Fibroblast of lung (primary cell): Measurements from ENCODE around the gene TNIP1. TPM values are rescaled to one million over a fixed set of nuclear protein-coding genes. Genes with fewer than 3 reads are reported as not detected.

Experiments used
- DNase-seq, 2 donors: peaks; one replicate each; pipeline versions ENCODE4 v3.0.0 to v3.0.0-alpha.2; 2010; ENCODE audit warnings: low read depth in 2 of 2
- H2AFZ ChIP-seq: 2 replicates; pipeline ENCODE4 v1.5.1; 2012; ENCODE audit warnings: low read length, control low read depth, inconsistent platforms
- H3K27ac ChIP-seq: 2 replicates; pipeline ENCODE4 v1.5.1; 2011; ENCODE audit warnings: low read length, control low read depth; ENCODE audit not compliant: insufficient read depth
- H3K27me3 ChIP-seq: 2 replicates; pipeline ENCODE4 v1.5.1; 2011; ENCODE audit warnings: mild to moderate bottlenecking, low read length; ENCODE audit not compliant: control insufficient read depth, insufficient read depth
- H3K36me3 ChIP-seq: 2 replicates; pipeline ENCODE4 v1.5.1; 2011; ENCODE audit warnings: low read length; ENCODE audit not compliant: control insufficient read depth, insufficient read depth
- H3K4me1 ChIP-seq: 2 replicates; pipeline ENCODE4 v1.5.1; 2011; ENCODE audit warnings: low read length; ENCODE audit not compliant: control insufficient read depth, insufficient read depth; ENCODE audit errors: extremely low read depth
- H3K4me2 ChIP-seq: 2 replicates; pipeline ENCODE4 v1.5.1; 2011; ENCODE audit warnings: low read length, control low read depth; ENCODE audit not compliant: insufficient read depth; ENCODE audit errors: extremely low read depth
- H3K4me3 ChIP-seq, 4 experiments: fragments of 200-600 bp in 1 of 4; sonication (generic) in 1 of 4; replicated peaks in 1 of 4; 2 replicates each; pipeline ENCODE4 v1.5.1; 2011 to 2016; ENCODE audit warnings: low read length in 4 of 4, low read depth in 3 of 4, mild to moderate bottlenecking in 3 of 4, control low read depth in 2 of 4, inconsistent platforms in 1 of 4, mixed read lengths in 1 of 4; ENCODE audit not compliant: insufficient read depth in 1 of 4; ENCODE audit errors: control extremely low read depth in 1 of 4
- H3K79me2 ChIP-seq: 2 replicates; pipeline ENCODE4 v1.5.1; 2012; ENCODE audit warnings: mild to moderate bottlenecking, low read length, inconsistent platforms; ENCODE audit not compliant: control insufficient read depth, insufficient read depth
- H3K9ac ChIP-seq: 2 replicates; pipeline ENCODE4 v1.5.1; 2011; ENCODE audit warnings: mild to moderate bottlenecking, low read length, control low read depth; ENCODE audit not compliant: insufficient read depth
- H3K9me3 ChIP-seq: 2 replicates; pipeline ENCODE4 v1.5.1; 2012; ENCODE audit warnings: low read depth, low read length; ENCODE audit not compliant: control insufficient read depth, insufficient read depth
- H4K20me1 ChIP-seq: 2 replicates; pipeline ENCODE4 v1.5.1; 2011; ENCODE audit warnings: low read length; ENCODE audit not compliant: control insufficient read depth, insufficient read depth; ENCODE audit errors: extremely low read depth
- CTCF ChIP-seq, 2 donors: IDR thresholded peaks in 1 of 2; conservative IDR thresholded peaks in 1 of 2; 1 replicate in 1 of 2; 2 replicates in 1 of 2; pipeline ENCODE4 v1.5.1; 2011 to 2012; ENCODE audit warnings: low read length in 2 of 2, control low read depth in 1 of 2, inconsistent platforms in 1 of 2, low read depth in 1 of 2, mild to moderate bottlenecking in 1 of 2
- EZH2 ChIP-seq: IDR thresholded peaks from 2 replicates; pipeline ENCODE4 v1.5.1; 2012; ENCODE audit warnings: low read length, control low read depth, mild to moderate bottlenecking; ENCODE audit errors: missing control alignments
- polyA plus RNA-seq, 2 donors: library from polyadenylated mRNA; depleted of rRNA in 1 of 2; stranded (reverse) in 1 of 2; unstranded in 1 of 2; fragments of >200 nt; gene quantifications; 2 replicates each; pipeline ENCODE4 v1.2.1, GENCODE V29; 2011 to 2012; ENCODE audit warnings: missing spikeins in 1 of 2
- total RNA-seq: library from RNA; depleted of rRNA; stranded (reverse); fragments of >200 nt; gene quantifications from 2 replicates; pipeline ENCODE4 v1.2.1, GENCODE V29; 2014

Gene TNIP1
- total and polyA plus RNA-seq, 2 donors (not counting 1 experiment from before 2014, with no cell fraction given), result 47.2 to 59.1 TPM

DNA sequence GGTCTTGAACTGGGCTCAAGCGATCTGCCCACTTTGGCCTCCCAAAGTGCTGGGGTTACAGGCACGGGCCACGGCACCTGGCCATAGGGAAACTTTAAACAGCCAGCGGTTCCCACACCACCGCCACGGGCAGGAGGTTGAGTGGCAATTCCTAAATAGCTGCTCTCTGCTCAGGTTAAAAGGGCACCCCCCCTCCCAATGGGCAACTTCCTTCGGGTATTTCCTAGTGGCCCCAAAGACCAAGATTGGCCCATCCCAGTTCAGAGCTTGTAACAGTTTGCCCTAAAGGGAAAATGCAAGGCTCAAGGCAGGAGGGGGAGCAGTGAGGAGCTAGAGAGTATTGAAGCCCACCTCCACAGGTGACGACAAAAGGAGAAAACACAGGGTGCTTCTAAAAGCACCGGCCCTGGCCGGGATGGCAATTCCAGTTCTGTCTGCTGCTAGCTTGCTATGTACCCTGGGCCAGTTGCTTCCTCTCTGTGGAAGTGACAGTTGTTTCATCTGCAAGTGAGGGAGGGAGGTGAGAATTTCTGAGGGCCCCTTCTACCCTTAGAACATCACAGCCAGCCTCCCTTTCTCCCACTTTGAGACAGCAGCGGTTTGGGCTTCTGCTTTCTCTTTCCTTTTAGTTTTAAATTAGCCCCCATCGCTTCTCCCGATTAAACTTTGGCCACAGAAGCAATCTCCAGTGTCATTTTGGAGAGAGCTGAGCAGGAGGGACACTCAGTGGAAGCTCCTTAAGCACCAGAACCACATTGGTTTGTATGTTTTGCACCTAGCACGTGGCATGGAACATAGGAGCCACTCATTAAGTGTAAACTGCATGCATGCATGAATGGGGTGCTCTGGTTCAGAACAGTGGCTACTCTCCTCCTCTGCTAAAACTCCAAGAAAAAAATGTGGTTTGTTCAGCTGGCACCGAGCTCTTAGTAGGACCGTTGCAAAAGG lies 17.3 kb upstream of the TNIP1 start:
- H3K9me3 ChIP-seq, result no peaks in the 10 kb centered on the region
- H3K4me1 ChIP-seq, result peaks cover 25% of the 10 kb centered on the region
- no peaks in the 10 kb centered on the region for H3K79me2 ChIP-seq
- no peak for DNase-seq
- H3K27ac ChIP-seq, result no peak overlapping the region
- H3K4me2 ChIP-seq, result no peak overlapping the region
- TF ChIP-seq CTCF (conservative IDR thresholded peaks at IDR 0.05 in 1 of 2, IDR thresholded peaks at IDR 0.05 in 1 of 2; ENCODE audit: low read depth in 1 of 2, low read length in 2 of 2) (no peak), EZH2 (no peak)
- H3K9ac ChIP-seq, result no peak overlapping the region
- H3K27me3 ChIP-seq, result no peaks in the 10 kb centered on the region
- no peaks in the 10 kb centered on the region for H4K20me1 ChIP-seq
- peaks cover 8% of the 10 kb centered on the region for H3K36me3 ChIP-seq
- no peak overlapping the region for H2AFZ ChIP-seq
- no peak overlapping the region for H3K4me3 ChIP-seq

DNA sequence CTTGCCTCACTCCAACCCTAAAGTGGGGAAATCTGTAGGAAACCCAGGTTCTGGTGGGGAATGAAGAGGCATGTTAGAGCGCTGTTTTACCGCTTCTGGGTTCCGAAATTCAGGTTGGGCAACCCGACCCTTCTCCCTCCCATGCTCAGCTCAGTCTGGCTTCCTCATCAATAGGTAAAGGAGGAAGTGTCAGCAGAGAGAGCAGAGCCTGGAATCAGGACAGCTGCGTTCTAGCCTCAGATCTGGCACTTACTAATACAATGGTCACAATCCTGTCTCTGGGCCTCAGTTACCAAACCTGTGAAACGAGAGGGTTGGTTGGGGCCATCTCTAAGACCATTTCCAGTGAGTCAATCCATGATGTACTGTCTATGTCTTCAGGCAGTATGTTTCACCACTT lies 16.2 kb upstream of the TNIP1 start:
- no peak overlapping the region for H3K4me2 ChIP-seq
- H3K9ac ChIP-seq, result no peak overlapping the region
- H3K9me3 ChIP-seq, result no peaks in the 10 kb centered on the region
- no peaks in the 10 kb centered on the region for H3K27me3 ChIP-seq
- H3K79me2 ChIP-seq, result no peaks in the 10 kb centered on the region
- TF ChIP-seq EZH2 (no peak), CTCF (conservative IDR thresholded peaks at IDR 0.05 in 1 of 2, IDR thresholded peaks at IDR 0.05 in 1 of 2; ENCODE audit: low read depth in 1 of 2, low read length in 2 of 2) (no peak)
- H3K4me3 ChIP-seq, result no peak overlapping the region
- no peak overlapping the region for H3K27ac ChIP-seq
- peaks cover 8% of the 10 kb centered on the region for H3K36me3 ChIP-seq
- H3K4me1 ChIP-seq, result peaks cover 32% of the 10 kb centered on the region
- no peak overlapping the region for H2AFZ ChIP-seq
- H4K20me1 ChIP-seq, result no peaks in the 10 kb centered on the region
- no peak for DNase-seq

DNA sequence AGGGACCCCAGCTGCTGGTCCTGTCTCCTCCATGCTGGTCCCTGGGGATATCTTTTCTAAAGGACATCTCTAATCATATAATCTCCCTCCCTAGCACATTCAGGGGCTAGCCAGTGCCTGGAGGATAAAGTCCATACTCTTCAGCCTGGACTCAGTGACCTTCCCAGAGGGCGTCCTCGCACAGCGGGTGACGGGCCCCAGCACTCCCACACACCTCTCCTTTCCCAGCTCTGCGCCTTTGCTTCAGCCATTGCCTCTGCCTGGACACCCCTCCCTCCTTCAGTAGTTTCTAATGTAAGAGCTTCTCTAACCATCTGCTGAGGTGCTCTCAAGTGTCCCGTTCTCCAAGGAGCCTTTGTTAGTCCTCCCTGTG lies 15.2 kb upstream of the TNIP1 start:
- Histone ChIP-seq H3K9ac (no peak overlapping the region), H3K27me3 (no peaks in the 10 kb centered on the region), H3K36me3 (peaks cover 3% of the 10 kb centered on the region), H3K4me3 (no peak overlapping the region), H3K9me3 (no peaks in the 10 kb centered on the region), H3K4me1 (peaks cover 32% of the 10 kb centered on the region), H3K27ac (no peak overlapping the region), H3K4me2 (no peak overlapping the region), H2AFZ (no peak overlapping the region), H4K20me1 (no peaks in the 10 kb centered on the region), H3K79me2 (no peaks in the 10 kb centered on the region)
- no peak for DNase-seq
- TF ChIP-seq CTCF (conservative IDR thresholded peaks at IDR 0.05 in 1 of 2, IDR thresholded peaks at IDR 0.05 in 1 of 2; ENCODE audit: low read depth in 1 of 2, low read length in 2 of 2) (no peak), EZH2 (no peak)
